GM19043 (cell line): ENCODE results near the gene PLA2G4F.

Experiments used
- ATAC-seq: cut with Tn5 transposase; IDR thresholded peaks from one replicate; pipeline ENCODE4 v1.9.1; 2021; ENCODE audit warnings: low read depth; ENCODE audit not compliant: unreplicated experiment

PLA2G4F gene

DNA sequence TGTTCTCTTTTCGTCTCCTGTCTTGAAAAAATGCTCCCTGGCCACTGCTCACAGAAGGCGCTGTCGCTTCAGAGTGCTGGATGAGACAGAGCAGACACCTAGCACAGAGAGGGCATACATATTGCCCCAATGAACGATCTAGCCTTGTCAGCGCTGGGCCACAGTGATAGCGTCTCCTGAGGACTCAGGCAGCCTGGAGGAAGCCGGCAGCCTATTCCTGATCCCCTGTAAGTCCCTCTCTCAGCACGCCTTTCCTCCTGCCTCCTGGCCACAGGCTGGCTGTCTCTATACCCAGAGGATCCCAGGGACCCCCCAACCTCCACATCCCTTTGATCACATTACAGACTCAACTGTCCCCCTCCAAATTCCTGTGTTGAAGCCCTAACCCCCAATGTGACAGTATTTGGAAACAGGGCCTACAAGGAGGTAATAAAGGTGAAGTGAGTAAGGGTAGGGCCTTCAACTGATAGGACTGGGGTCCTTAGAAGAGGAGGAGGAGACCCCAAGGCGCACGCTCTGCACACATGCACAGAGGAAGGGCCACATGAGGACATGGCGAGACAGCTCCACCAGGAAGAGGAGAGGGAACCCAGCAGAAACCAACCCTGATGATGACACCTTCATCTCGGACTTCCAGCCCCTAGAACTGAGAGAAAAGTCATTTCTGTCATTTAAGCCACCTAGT, 7.5 kb downstream of the PLA2G4F start:
- ATAC-seq = no peak

DNA sequence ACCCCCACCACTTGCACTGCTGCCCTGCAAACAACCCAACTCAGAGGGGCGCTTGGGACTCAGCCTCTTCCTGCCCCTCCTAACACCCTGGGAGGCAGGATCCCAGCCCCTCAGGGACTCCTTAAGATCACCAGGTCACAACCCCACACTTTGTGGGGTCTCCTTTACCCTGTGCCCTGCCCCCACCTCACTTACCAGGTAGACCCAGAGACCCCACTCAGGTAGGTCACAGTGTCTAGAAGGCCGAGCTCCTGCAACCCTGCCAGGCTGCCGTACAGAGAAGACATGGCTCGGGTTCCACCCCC, 9.1 kb downstream of the PLA2G4F start:
- ATAC-seq = no peak

DNA sequence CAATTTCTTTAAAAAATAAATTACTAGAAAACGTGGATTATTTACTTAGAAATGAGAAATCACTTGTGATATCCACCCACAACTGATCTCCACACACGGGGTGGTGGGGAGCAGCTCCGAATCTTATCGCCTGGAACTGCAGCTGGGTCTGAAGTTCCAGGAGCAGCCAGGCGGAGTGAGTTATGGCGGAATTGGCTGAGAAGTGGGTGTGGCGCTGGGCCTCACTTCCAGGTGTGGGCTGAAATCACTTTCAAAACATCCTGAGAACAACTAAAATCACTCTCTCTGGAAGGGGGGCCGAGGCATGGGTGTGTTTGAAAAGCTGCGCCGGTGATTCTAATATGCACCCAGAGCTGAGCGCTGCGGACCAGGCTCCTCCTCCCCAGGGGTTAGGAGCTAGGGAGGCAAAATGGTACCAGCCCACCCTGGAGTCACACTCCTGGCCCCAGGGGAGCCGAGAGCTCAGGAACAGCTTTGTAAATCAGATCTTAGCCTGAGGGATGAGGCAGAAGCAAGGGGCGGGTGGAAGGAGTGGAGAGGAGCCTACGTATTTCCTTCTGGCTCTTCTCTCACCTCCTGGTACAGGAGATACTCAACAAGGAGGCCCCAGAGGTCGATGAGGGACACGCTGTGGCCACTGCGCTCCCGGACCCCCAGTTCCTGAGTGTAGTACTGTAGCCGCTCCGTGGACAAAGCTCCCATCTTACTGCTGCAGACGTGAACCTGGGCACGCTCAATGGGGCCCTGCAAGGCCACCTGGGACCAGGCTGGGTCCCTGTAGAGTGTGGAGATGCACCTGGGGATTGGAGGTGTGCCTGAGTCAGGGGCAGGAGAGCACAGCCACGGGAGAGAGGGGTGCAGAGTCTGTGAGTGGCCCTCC, 9.6 kb downstream of the PLA2G4F start:
- no peak for ATAC-seq

DNA sequence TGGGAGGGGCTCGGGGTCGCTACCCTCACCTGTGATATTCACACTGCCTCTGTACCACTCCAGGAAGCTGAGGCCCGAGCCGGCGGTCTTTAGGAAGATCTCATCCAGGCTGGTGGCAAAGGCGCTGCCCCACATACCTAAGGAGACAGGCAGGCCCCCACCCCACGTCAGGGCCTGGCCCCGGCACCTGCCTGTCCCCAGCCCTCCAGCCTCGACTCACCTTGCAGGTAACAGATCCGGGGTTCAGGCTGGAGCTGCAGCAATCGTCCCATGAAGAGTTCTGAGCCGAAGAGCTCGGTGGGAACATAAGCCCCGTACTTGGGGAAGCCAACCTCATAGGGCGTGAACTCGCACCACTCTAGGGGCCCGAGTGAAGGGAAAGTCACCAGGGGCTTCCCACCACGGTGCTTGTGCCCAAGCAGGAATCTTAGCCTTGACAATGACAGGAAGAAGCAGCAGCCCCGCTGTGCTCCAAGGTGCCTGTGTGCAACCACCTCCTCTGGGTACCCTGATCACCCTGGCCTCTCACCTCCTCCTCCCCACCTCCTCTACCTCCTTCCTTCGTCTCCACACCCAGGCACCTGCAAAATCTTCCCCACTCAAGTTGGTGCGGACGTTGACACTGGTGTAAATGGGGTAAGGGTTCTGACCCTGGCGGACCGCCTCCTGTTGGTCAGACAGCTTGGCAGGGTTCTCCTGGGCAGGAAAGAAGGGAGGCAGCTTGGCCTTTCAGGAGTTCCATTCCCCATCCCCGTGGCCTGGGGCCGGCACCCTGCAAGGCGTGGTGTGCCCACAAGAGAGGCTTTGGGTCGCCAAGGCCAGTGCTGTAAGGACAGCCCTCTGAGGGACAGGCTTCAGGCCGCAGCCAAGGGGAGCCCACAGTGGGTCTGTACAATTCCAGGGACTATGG, 10.6 kb downstream of the PLA2G4F start:
- ATAC-seq = no peak

DNA sequence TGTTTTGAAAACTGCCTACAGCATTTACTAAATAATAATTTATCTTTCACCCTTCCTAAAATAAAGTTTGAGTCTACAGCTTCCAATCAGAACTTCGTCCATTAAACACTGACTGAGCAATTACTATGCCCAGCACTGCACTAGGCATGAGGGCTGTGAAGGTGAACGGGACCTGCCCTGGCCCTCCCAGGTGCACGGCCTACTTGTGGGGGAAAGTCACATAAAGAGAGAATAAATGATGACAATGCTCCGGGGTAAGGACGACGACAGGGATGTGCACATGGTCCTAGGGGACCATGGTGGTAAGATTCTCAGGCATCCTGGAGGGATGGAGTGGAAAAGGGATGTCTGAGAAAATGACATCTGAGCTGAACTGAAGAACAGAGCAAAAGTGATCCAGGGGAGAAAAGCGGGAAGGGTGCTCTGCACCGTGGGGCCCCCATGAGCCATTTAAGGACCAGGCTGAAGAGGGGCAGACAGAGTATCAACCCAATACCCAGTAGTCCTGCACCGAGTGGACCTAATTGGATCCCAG, 11.5 kb downstream of the PLA2G4F start:
- no peak for ATAC-seq

DNA sequence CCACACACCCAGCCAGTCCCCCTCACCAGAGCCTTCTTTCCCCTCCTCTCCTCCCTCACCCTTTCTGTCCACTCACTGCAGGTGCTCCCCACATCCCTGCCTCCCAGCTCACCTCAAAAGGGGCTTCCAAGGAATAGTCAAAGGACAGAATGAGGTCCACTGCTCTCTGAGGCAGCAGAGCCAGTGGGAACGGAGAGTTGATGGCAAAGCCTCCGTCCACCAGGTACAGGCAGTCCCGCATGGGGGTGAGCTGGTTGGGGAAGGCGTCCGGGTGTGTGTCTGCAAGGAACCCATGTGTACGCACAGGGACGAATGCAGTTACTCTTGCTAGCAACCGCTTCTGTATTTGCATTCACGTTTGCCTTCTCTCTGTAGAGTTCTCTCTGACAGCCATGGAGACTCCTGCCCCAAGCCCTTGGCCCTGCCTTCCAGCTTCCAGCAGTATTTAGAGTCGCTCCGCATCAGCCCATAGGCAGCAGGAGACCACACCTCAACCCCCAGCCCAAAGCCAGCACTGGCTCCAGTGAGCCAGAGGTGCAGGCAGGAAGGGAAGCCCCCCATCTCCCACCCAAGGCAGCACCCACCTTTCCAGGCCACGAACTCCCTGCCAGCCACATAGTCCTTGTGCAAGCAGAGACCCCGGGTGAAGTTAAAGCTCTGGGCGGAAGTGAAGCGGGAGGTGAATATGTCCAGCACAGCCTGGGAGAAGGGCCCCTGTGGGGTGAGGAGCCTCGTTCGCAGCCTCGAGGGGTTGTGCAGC, 12.4 kb downstream of the PLA2G4F start:
- no peak for ATAC-seq

DNA sequence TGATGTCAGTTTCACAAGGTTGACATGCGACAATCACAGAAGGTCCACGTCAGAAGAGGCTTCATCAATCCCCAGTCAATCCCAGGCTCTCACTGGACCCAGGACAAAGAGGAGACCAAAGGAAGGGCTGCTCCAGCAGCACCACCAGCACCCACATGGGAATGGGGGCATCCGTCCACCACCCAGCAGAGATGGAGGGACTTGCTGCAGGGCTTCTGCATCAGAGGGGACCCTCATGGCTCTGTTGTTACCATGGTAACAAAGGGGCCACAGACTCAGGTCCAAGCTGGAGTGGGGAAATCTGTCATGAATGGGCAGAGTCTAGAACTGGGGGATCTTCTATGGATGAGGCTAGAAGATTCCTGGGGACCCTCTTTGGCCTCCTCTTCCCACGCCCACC, 13.1 kb downstream of the PLA2G4F start:
- no peak for ATAC-seq

DNA sequence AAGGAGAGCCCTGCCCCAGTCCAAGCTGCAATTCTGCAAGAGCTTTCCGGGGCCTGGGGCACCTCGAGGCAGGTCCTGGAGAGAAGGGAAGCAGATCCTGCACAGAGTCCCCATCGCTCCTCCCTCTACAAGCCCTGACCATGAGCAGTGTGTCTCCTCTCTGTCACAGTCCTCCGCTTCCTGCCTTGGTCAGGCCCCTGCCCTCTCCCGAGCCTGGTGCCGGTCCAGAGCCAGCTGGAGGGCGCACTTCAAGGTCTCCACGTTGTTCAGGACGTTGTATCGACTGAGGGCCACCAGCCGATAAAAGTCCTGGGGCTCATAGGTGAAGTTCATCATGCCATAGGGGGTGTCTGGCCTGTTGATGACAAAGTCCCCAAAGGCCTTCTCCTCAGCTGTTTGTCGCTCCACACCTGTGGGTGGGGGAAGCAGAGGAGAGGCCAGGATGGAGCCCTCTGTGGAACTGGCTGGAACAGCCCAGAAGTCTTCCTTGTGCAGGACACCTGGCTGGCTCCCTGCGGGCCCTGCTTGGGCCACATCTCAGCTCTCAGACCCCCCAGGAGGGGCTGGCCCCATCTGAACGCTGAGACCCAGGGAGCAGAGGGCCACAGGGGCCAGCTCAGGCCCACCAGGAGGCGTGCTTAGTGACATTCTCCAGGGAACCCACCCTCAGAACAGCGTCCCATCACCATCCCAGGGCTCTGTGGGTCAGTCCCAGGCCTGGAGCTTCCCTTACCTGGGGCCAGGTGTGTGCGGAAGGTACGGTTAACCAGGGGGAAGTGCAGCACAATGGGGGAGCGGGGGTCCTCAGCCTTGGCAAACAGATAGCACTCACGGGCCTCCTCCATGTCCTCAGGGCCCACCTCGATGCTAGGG, 14.4 kb downstream of the PLA2G4F start:
- ATAC-seq = no peak

DNA sequence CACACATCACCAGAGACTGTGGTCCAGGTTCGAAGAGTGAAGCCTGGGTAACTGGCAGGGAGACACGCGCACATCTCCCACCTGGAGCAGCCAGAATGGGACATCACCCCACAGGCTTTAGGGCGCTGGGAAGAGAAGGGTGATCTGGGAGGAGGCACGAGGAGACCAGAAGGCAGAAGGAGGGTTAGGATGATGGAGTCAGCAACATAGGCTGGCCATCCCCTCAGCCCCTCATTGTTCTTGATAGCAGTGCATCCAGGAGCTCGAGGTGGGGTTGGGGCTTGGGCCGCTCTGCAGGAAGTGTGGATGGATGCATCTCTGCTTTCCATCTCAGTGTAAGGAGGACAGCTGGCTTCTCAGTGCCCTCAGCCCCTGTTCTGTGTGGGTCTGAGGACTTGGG, 15.2 kb downstream of the PLA2G4F start:
- no peak for ATAC-seq

DNA sequence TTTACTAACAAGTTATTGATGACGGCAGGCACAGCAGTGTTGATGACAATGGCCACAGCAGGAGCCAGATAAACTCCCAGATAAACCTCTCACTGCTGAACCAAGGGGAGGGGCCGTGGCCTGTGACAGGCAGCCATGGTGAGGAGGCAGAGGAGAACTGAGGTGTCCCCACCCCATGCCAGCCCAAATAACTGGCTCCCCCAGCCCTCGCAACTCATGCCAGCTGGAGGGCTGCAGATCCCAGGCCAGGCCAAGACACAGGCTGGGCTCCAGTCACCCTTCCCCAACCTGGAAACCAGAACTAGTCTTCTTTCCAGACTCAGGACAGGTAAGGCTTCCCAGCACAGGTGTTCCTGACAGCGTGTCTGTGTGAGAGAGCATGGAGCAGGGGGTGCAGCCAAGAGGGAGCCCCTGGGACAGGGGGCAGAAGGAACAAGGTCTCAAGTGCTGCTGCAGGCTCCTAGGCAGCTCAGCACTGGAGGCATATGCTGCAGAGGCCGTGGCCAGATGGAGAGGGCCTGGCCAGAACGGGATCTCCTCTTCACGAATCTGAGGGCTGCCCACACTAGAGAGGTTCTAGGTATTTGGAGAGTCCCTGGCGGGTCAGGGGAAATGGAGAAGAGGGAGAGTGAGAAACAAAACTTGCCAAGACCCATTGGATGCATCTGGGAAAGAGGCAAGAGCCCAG, 15.9 kb downstream of the PLA2G4F start:
- no peak for ATAC-seq

DNA sequence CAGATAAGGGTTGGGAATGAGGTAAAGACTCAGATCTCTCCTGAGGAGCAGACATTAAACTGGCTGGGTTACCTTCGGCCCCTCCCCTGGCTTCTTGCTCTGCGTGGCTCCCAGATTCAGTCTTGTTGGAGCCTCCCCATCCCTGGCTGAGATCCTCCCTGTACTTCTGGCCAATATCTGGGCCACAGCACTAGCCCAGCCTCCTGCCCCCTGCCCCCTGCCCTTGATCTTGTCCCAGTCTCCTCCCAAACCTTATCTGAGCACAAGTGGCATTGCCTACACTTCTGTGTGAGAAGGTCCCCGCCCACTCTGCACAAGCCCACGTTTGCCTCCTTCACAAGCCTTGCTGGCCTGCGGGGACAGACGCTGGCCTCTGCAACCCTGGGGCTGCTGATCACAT, 16.8 kb downstream of the PLA2G4F start:
- no peak for ATAC-seq

DNA sequence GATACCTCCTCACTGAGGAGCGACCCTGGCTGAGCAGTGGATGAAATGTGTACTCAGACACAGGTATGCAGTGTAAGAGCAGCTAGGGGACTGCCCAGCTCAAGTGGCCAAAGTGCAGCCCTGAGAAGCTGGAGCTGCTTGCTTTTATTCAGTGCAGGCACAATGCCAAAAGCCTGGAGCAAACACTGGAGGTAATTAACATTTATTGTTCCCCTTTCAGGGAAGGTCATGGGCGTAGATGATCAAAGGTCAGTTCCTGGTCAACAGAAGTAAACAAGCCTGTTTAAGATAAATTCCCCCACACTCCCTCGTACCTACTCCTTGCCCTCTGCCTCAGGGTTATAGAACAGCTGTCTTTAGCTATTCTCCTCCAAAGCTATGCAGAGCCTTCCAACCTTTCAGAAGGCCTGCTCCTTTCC, 17.5 kb downstream of the PLA2G4F start:
- no peak for ATAC-seq

DNA sequence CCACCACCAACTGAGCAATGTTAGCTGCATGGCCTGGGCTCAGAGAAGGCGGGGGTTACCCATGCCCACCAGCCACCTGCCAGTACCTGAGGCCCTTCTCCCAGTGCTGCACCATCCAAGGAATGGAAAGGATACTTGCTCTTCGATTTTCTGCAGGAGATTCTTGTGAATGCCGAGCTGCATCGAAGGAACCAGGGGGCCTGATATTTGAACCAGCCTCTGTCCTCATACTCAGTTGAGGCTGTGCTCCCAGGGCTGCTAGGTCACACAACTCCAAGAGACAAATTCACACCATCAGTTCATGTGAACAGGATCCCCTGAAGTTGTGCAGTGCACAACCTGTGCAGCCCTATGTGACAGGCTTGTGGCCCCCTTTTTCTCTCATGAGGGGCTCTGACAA, 18.0 kb downstream of the PLA2G4F start:
- no peak for ATAC-seq

DNA sequence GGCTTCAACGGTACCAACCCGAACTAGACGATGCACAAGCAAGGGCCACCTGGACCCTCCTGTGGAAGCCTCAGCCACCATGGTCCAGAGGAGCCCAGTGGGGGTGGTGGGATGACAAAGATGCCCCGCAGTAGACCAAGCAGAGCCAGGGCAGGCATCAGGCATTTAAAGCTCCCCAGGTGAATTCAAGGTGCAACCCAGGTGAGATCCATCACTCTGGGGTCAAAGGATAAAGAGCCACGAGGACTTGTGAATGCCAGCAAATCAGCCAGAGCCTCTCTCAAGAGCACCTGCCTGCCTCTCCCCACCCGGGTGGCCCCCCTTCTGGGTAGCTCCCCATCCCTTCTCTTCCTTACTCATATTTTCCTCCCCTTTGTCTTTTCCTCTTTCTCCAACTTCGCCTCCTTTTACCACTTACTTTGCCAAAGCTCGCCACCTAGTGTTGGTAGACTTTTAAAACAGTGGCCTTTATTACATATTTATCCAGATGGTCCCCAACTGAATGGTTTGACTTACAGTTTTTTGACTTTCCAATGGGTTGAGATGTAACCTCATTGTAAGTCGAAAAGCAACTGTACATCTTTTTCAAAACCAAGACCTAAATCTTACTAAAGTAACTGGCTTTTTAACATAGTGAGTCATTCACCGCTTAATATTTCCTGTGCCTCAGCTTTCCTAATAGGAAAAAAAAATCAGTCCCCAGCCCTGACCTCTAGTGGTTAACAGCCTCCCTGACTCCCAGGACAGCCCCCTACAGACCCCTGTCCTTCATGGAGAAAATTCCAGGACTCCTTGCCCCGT, 18.8 kb downstream of the PLA2G4F start:
- ATAC-seq = no peak

DNA sequence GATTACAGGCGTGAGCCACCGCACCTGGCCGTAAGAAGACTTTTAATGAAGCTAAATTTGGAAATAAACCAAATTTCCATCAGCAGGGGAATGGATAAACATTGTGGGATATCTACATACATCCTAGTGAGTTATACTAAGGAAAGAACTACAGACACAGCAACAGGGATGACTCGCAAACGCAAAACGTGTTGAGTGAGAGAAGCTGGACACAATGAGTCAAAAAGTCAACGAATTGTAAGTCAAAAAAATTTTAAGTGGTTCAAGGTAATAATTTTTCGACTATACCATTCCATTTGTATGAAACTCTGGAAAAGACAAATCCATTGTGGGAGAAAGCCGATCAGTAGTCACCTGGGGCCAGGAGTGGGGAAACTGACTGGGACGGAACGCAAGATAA, 19.9 kb downstream of the PLA2G4F start:
- ATAC-seq = no peak

DNA sequence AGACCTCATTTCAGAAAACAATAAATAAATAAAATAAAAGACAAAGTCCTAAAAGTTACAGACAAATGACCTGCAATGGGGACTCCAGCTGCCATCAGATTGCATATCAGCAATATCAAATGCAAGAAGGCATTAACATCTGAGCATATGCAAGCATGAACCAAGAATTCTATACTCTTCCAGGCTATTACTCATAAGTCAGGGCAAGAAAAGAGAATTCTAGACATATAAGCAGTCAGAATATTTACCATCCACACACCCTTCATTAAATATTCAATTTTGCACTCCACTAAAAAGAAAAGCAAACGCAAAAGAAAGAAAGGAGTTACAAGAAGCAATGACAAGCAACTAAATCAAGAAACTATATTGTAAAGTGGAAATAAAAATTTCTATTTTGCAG, 21.1 kb downstream of the PLA2G4F start:
- no peak for ATAC-seq

DNA sequence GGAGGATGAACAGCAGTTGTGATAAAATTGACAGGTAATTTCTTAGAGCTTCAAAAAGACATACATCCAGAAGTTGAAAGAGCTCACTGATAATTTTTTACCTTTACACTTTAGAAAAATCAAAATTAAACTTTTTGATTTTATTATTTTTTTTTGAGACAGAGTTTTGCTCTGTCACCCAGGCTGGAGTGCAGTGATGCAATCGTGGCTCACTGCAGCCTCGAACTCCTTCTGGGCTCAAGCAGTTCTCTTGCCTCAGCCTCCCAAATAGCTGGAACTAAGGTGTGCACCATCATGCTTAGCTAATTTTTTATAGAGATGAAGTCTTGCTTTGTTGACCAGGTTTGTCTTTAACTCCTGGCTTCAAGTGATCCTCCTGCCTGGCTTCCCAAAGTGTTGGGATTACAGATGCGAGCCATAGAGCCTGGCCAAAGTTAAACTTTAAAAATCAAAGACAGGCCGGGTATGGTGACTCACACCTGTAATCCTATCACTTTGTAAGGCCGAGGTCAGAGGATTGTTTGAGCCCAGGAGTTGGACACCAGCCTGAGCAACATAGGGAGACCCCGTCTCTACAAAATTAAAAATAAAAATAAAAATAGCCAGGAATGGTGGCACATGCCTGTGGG, 21.7 kb downstream of the PLA2G4F start:
- no peak for ATAC-seq
